K562 (cell line): Measurements from ENCODE around the gene ALDH3B2. TPM values are rescaled to one million over a fixed set of nuclear protein-coding genes. Genes with fewer than 3 reads are reported as not detected.
A peak's percentile ranks its signal among the peaks of the same experiment; 100 is the strongest.
"Not testable (repeated sequence)": the region's sequence is repeated elsewhere in the genome, so short reads cannot be mapped to it uniquely, and the experiment has no call there.

Experiments
- ATAC-seq: fragments of 200-7000 bp; cut with Tn5 transposase; 3 replicates; pipeline ENCODE4 v1.9.1; 2020; ENCODE audit warnings: moderate library complexity
- BruUV-seq: library from RNA; stranded (reverse); fragments of 400-500 nt; replicated peaks from 2 replicates; lab custom pipeline; 2021; lab: Mats Ljungman, UMichigan
- CTCF ChIA-PET: fragments of 300-600 bp; formaldehyde crosslinking; extraction: SDS; loops from one replicate; lab custom pipeline; 2021; ENCODE audit warnings: low intra/inter-chr PET ratio; lab: Yijun Ruan, JAX
- POLR2A ChIA-PET: fragments of 300-600, 350-650 bp; sonication (Branson Sonifier 250); formaldehyde crosslinking; extraction: SDS; loops from one replicate; lab custom pipeline; 2021; ENCODE audit warnings: antibody characterized with exemption, inconsistent platforms; lab: Yijun Ruan, JAX
- DNase-seq, 4 experiments: peaks; one replicate each; pipeline versions ENCODE4 v3.0.0 to v3.0.0-alpha.2; 2011 to 2018; ENCODE audit warnings: low spot score in 3 of 4, mixed read lengths in 3 of 4; ENCODE audit errors: extremely low read depth in 1 of 4
- FAIRE-seq: peaks from 2 replicates; lab custom pipeline; 2011; peaks lifted over from hg19 to GRCh38; lab: Jason Lieb, UNC
- H2AFZ ChIP-seq: 2 replicates; pipeline ENCODE4 v1.6.0; 2011; ENCODE audit warnings: low read depth, low read length, control low read depth, inconsistent platforms
- H3K27ac ChIP-seq: fragments of 200-600 bp; 3 replicates; pipeline ENCODE4 v1.8.0; 2011; ENCODE audit warnings: low read depth, mild to moderate bottlenecking, control low read depth, inconsistent platforms, low read length, moderate library complexity, mixed read lengths; ENCODE audit errors: extremely low read depth
- H3K27me3 ChIP-seq, 2 experiments: fragments of 300-600 bp in 1 of 2; 2 replicates in 1 of 2; 3 replicates in 1 of 2; pipeline versions ENCODE4 v1.6.0 to v1.8.0; 2011; ENCODE audit warnings: inconsistent platforms in 2 of 2, low read length in 2 of 2, mild to moderate bottlenecking in 1 of 2, mixed read lengths in 1 of 2, moderate library complexity in 1 of 2; ENCODE audit not compliant: control insufficient read depth in 2 of 2, insufficient read depth in 2 of 2
- H3K36me3 ChIP-seq: fragments of 300-600 bp; 3 replicates; pipeline ENCODE4 v1.8.0; 2011; ENCODE audit warnings: mild to moderate bottlenecking, low read length, inconsistent platforms; ENCODE audit not compliant: control insufficient read depth, insufficient read depth
- H3K4me1 ChIP-seq, 2 experiments: fragments of 200-600 bp in 1 of 2; replicated peaks in 1 of 2; 2 replicates in 1 of 2; 3 replicates in 1 of 2; pipeline versions ENCODE4 v1.5.1 to v1.8.0; 2011; ENCODE audit warnings: inconsistent platforms in 2 of 2, low read length in 2 of 2, mild to moderate bottlenecking in 1 of 2, mixed read lengths in 1 of 2, moderate library complexity in 1 of 2; ENCODE audit not compliant: control insufficient read depth in 2 of 2, insufficient read depth in 2 of 2
- H3K4me2 ChIP-seq: 2 replicates; pipeline ENCODE4 v1.6.1; 2011; ENCODE audit warnings: low read length, control low read depth, inconsistent platforms, mixed read lengths; ENCODE audit not compliant: insufficient read depth
- H3K4me3 ChIP-seq: fragments of 200-600 bp; sonication (generic), shearing (Covaris generic); 2 replicates; pipeline ENCODE4 v1.5.1; 2016; ENCODE audit warnings: control low read depth, inconsistent platforms
- H3K79me2 ChIP-seq: fragments of 200-600 bp; 3 replicates; pipeline ENCODE4 v1.8.0; 2011; ENCODE audit warnings: low read length, inconsistent platforms; ENCODE audit not compliant: control insufficient read depth, insufficient read depth
- H3K9ac ChIP-seq, 2 experiments: 2 replicates each; pipeline versions ENCODE4 v1.6.0 to v1.6.1; 2011; ENCODE audit warnings: low read depth in 2 of 2, low read length in 2 of 2, control low read depth in 1 of 2, inconsistent platforms in 1 of 2, mild to moderate bottlenecking in 1 of 2, mixed read lengths in 1 of 2; ENCODE audit not compliant: insufficient read depth in 1 of 2
- H3K9me1 ChIP-seq: one replicate; pipeline ENCODE4 v1.6.0; 2011; ENCODE audit warnings: inconsistent platforms, mild to moderate bottlenecking, low read length, moderate library complexity; ENCODE audit not compliant: control insufficient read depth, insufficient read depth
- H3K9me3 ChIP-seq: replicated peaks from 2 replicates; pipeline ENCODE4 v1.5.1; 2011; ENCODE audit warnings: low read depth, low read length, inconsistent platforms; ENCODE audit not compliant: control insufficient read depth, insufficient read depth
- H4K20me1 ChIP-seq: replicated peaks from 2 replicates; pipeline ENCODE4 v1.6.1; 2011; ENCODE audit warnings: low read length, inconsistent platforms, mixed read lengths; ENCODE audit not compliant: control insufficient read depth, insufficient read depth
- ARNT ChIP-seq, 2 experiments: fragments of 450-650 bp; IDR thresholded peaks; 2 replicates each; pipeline ENCODE4 v1.6.1; 2016; ENCODE audit warnings: mild to moderate bottlenecking in 1 of 2
- NR2F6 ChIP-seq: fragments of 450-650 bp; formaldehyde crosslinking; IDR thresholded peaks from 2 replicates; pipeline ENCODE4 v1.4.0; 2020; ENCODE audit warnings: mild to moderate bottlenecking
- ZNF12 ChIP-seq: sonication (generic); formaldehyde crosslinking; IDR thresholded peaks from 2 replicates; pipeline ENCODE4 v1.4.0; 2020; ENCODE audit warnings: mild to moderate bottlenecking, missing genetic modification reagents
- ZNF121 ChIP-seq: sonication (generic); formaldehyde crosslinking; conservative IDR thresholded peaks from 2 replicates; pipeline ENCODE4 v1.8.0; 2022; ENCODE audit warnings: missing genetic modification reagents
- WGBS: fragments of 100-300 bp; shearing (Covaris generic); methylation state at CpG from one replicate; pipeline ENCODE4 v1.1.6; 2016; ENCODE audit warnings: low coverage, mixed read lengths; ENCODE audit not compliant: insufficient coverage; ENCODE audit errors: missing lambda C conversion rate; 5-methylcytosine and 5-hydroxymethylcytosine counted together
- in situ Hi-C: fragments of 300-500 bp; cut with MboI; formaldehyde crosslinking; loops from 4 replicates; pipeline ENCODE4 v1.15.0; 2018; ENCODE audit warnings: inconsistent platforms, mixed read lengths
- intact Hi-C: fragments of 100-400 bp; cut with micrococcal nuclease; formaldehyde crosslinking; loops from 2 replicates; pipeline ENCODE4 v1.14.2; 2022
- polyA plus RNA-seq, 8 experiments: library from polyadenylated mRNA; depleted of rRNA in 4 of 8; stranded (reverse) in 5 of 8; unstranded in 3 of 8; fragments of >200 nt; fragmentation: Nextera tagmentation in 2 of 8; fragmentation: Illumina TruSeq in 1 of 8; extraction: Ambion mirVana in 2 of 8; extraction: Trizol in 1 of 8; gene quantifications; 2 replicates each; pipeline versions ENCODE4 v1.2.1 to v1.2.3, GENCODE V29; 2011 to 2014; ENCODE audit warnings: inconsistent platforms in 1 of 8, missing spikeins in 1 of 8
- total RNA-seq, 7 experiments: library from RNA; depleted of rRNA in 6 of 7; stranded (reverse); fragments of >200 nt in 6 of 7; fragmentation: Illumina TruSeq in 2 of 7; extraction: Trizol in 2 of 7; gene quantifications; 2 replicates each; pipeline versions ENCODE4 v1.2.1 to v1.2.3, GENCODE V29; 2011 to 2021; ENCODE audit warnings: low replicate concordance in 1 of 7

The ALDH3B2 gene
- total and polyA plus RNA-seq, 9 of the 15 experiments (the other 6 are each of a cell fraction or from before 2014, with no cell fraction given) = not detected

GRCh38 chr11:67662142-67662834 is 12.1 kb downstream of the ALDH3B2 start:
- BruUV-seq = no TSS peak
- CTCF ChIA-PET = no interaction called here
- Histone ChIP-seq H3K79me2 (no peaks in the 10 kb centered on the region), H3K9ac (no peak overlapping the region), H2AFZ (no peak overlapping the region), H4K20me1 (0 out of 2 replicates have a peak, but pooled peaks cover 9% of the 10 kb centered on the region), H3K4me2 (no peak overlapping the region), H3K9me3 (no peaks in the 10 kb centered on the region)
- in situ Hi-C loops = loop anchor here (10.0 kb wide), 1 partner anchor 133 kb away; no protein-coding TSS in a partner anchor
- WGBS = 3% methylated on average over 12 of the region's 12 CpGs
- POLR2A ChIA-PET = interaction anchor here (0.6 kb wide), 1 partner anchor 80 kb away, joined by 3 read pairs; no protein-coding TSS in a partner anchor
- TF ChIP-seq NR2F6 (CRISPR knock-in tag) = no peak
- TF ChIP-seq ARNT (IDR thresholded peaks at IDR 0.05) = no peak
- TF ChIP-seq ZNF12 (CRISPR knock-in tag) = no peak
- TF ChIP-seq, all 486 proteins: peak for 0
- H3K4me3 ChIP-seq = no peak overlapping the region
- intact Hi-C loops = no loop called here
- peaks cover 0 to 19% of the 10 kb centered on the region in 2 experiments; a peak in 2 of 5 replicates for H3K4me1 ChIP-seq
- ATAC-seq (no peak), FAIRE-seq (no peak), DNase-seq (peak in 2 of 4 experiments; percentile 2 to 4)
- H3K9me1 ChIP-seq = no peaks in the 10 kb centered on the region
- no peaks in the 10 kb centered on the region for H3K36me3 ChIP-seq
- peaks cover 16 to 38% of the 10 kb centered on the region in 2 experiments; a peak in 3 of 5 replicates for H3K27me3 ChIP-seq
- H3K27ac ChIP-seq = no peak overlapping the region

GRCh38 chr11:67660752-67661151 is 13.7 kb downstream of the ALDH3B2 start:
- 0% methylated on average over 5 of the region's 5 CpGs for WGBS
- H3K4me2 ChIP-seq, H3K9ac ChIP-seq, H3K9me3 ChIP-seq, DNase-seq, H3K79me2 ChIP-seq, H3K9me1 ChIP-seq, intact Hi-C loops, CTCF ChIA-PET, FAIRE-seq, H2AFZ ChIP-seq, BruUV-seq, H4K20me1 ChIP-seq, H3K36me3 ChIP-seq, ATAC-seq, H3K27ac ChIP-seq, H3K4me3 ChIP-seq: not testable (repeated sequence)
- TF ChIP-seq ZNF121 (CRISPR knock-in tag) = peak; percentile 89
- Histone ChIP-seq H3K27me3 (peaks cover 16 to 37% of the 10 kb centered on the region in 2 experiments; a peak in 3 of 5 replicates), H3K4me1 (peaks cover 0 to 14% of the 10 kb centered on the region in 2 experiments; a peak in 2 of 5 replicates)
- POLR2A ChIA-PET = interaction anchor here (1.5 kb wide), 1 partner anchor 10 kb away, joined by 3 read pairs; the partner anchor contains the start of gene ACY3
- in situ Hi-C loops = loop anchor here (10.0 kb wide), 1 partner anchor 134 kb away; no protein-coding TSS in a partner anchor

DNA sequence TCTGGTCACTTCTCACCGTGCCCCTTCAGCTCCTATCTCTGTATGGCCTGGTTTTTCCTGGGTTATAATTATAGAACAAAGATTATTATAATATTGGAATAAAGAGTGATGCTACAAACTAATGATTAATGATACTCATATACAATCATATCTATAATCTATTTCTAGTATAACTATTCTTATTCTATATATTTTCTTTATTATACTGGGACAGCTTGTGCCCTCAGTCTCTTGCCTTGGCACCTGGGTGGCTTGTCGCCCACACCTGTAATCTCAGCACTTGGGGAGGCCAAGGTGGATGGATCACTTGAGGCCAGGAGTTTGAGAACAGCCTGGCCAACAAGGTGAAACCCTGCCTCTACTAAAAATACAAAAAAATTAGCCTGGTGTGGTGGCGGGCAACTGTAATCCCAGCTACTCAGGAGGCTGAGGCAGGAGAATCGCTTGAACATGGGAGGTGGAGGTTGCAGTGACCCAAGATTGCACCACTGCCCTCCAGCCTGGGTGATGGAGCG is 14.7 kb downstream of the ALDH3B2 start:
- POLR2A ChIA-PET = interaction anchor here (0.7 to 1.5 kb wide), 3 partner anchors 9 to 118 kb away, joined by 3 to 6 read pairs (median 3); partner anchors contain the start of genes ACY3 and NUDT8
- not testable (repeated sequence) for H3K79me2 ChIP-seq

More for the DNA sequence above, 14.7 kb downstream of the ALDH3B2 start:
- not testable (repeated sequence) for H4K20me1 ChIP-seq, H3K4me2 ChIP-seq, DNase-seq, H3K36me3 ChIP-seq, ATAC-seq, H3K9me3 ChIP-seq, H3K27ac ChIP-seq, H2AFZ ChIP-seq, H3K4me1 ChIP-seq, BruUV-seq, H3K9me1 ChIP-seq, FAIRE-seq, H3K4me3 ChIP-seq, H3K9ac ChIP-seq
- peaks cover 16 to 27% of the 10 kb centered on the region in 2 experiments; a peak in 3 of 5 replicates for H3K27me3 ChIP-seq
- WGBS = 14% methylated on average over 5 of the region's 5 CpGs
- in situ Hi-C loops (loop anchor here (10.0 kb wide), 1 partner anchor 135 kb away; no protein-coding TSS in a partner anchor), intact Hi-C loops (loop anchor here (5.0 kb wide), 1 partner anchor 82 kb away; no protein-coding TSS in a partner anchor)
- CTCF ChIA-PET = interaction anchor here (0.6 to 1.1 kb wide), 3 partner anchors 12 to 31 kb away, joined by 3 to 4 read pairs (median 3); no protein-coding TSS in a partner anchor
